DOHH2 (cell line): ENCODE results near the gene CREB5.

Experiments used
- H3F3A ChIP-seq: fragments of 200-600 bp; sonication (generic), shearing (Covaris generic); 2 replicates; pipeline ENCODE4 v1.6.0; 2016; ENCODE audit warnings: antibody characterized with exemption, mild to moderate bottlenecking; ENCODE audit not compliant: control insufficient read depth, insufficient read depth
- H3K27ac ChIP-seq: fragments of 200-600 bp; sonication (generic); 2 replicates; pipeline ENCODE4 v1.5.1; 2014; ENCODE audit warnings: low read depth, mild to moderate bottlenecking, low read length, moderate library complexity
- H3K27me3 ChIP-seq: fragments of 200-600 bp; sonication (generic); 2 replicates; pipeline ENCODE4 v1.6.1; 2014; ENCODE audit warnings: mild to moderate bottlenecking, low read length, mixed read lengths; ENCODE audit not compliant: control insufficient read depth
- H3K36me3 ChIP-seq: fragments of 200-600 bp; sonication (generic); 2 replicates; pipeline ENCODE4 v1.6.1; 2014; ENCODE audit warnings: mild to moderate bottlenecking, low read length, moderate library complexity, mixed read lengths; ENCODE audit not compliant: control insufficient read depth
- H3K4me1 ChIP-seq: fragments of 200-600 bp; sonication (generic); 2 replicates; pipeline ENCODE4 v1.6.1; 2014; ENCODE audit warnings: mild to moderate bottlenecking, low read length, mixed read lengths; ENCODE audit not compliant: control insufficient read depth
- H3K4me2 ChIP-seq: fragments of 200-600 bp; sonication (generic); 2 replicates; pipeline ENCODE4 v1.6.0; 2014; ENCODE audit warnings: mild to moderate bottlenecking, low read length, moderate library complexity
- H3K4me3 ChIP-seq: fragments of 200-600 bp; sonication (generic); 2 replicates; pipeline ENCODE4 v1.5.1; 2014; ENCODE audit warnings: mild to moderate bottlenecking, low read length, mixed read lengths
- H3K79me2 ChIP-seq: fragments of 200-600 bp; sonication (generic); 2 replicates; pipeline ENCODE4 v1.6.1; 2014; ENCODE audit warnings: mild to moderate bottlenecking, low read length, mixed read lengths; ENCODE audit not compliant: control insufficient read depth
- H3K9me2 ChIP-seq: fragments of 200-600 bp; sonication (generic); replicated peaks from 2 replicates; pipeline ENCODE4 v1.6.1; 2014; ENCODE audit warnings: mild to moderate bottlenecking, low read length, mixed read lengths; ENCODE audit not compliant: control insufficient read depth
- H3K9me3 ChIP-seq: fragments of 200-600 bp; sonication (generic); 2 replicates; pipeline ENCODE4 v1.6.1; 2014; ENCODE audit warnings: antibody characterized with exemption, low read length, mixed read lengths; ENCODE audit not compliant: control insufficient read depth, insufficient read depth
- H4K20me1 ChIP-seq: fragments of 200-600 bp; sonication (generic); 2 replicates; pipeline ENCODE4 v1.6.0; 2014; ENCODE audit warnings: low read depth, mild to moderate bottlenecking, antibody characterized with exemption, low read length, moderate library complexity; ENCODE audit not compliant: control insufficient read depth, insufficient read depth
- EZH2phosphoT487 ChIP-seq: fragments of 200-600 bp; sonication (generic); IDR thresholded peaks from 2 replicates; pipeline ENCODE4 v1.6.1; 2017; ENCODE audit warnings: borderline replicate concordance, mild to moderate bottlenecking, antibody characterized with exemption, low read length, moderate library complexity, mixed read lengths
- TF ChIP-seq, protein P1 (sequence below): fragments of 200-600 bp; sonication (generic); IDR thresholded peaks from one replicate; pipeline ENCODE4 v1.5.1; 2014; ENCODE audit warnings: antibody characterized with exemption, mild to moderate bottlenecking, low read depth, low read length; ENCODE audit not compliant: poor library complexity, severe bottlenecking

CREB5 gene

DNA sequence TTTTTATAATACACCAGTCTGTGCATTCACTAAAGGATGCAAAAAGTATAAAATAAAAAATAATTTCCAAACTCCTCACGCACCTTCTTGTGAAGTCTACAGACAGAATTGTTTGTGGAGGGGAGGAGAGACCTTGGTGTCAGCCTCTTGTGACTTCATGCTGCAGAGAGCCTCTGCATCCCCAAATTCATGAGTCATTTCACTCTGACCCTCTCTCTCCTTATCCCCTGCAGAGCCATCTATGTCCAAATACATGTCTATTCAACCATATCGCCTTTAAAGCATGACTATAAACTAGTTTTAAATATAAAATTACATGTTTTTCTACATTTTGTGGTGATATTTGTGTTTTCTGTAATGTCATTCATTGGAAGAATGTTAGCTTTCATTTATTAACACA, 6.0 kb downstream of the CREB5 start:
- no peaks in the 10 kb centered on the region for H4K20me1 ChIP-seq
- no peaks in the 10 kb centered on the region for H3K9me3 ChIP-seq
- H3F3A ChIP-seq: no peaks in the 10 kb centered on the region
- no peaks in the 10 kb centered on the region for H3K9me2 ChIP-seq
- TF ChIP-seq EZH2phosphoT487: no peak
- TF ChIP-seq, protein P1, sequence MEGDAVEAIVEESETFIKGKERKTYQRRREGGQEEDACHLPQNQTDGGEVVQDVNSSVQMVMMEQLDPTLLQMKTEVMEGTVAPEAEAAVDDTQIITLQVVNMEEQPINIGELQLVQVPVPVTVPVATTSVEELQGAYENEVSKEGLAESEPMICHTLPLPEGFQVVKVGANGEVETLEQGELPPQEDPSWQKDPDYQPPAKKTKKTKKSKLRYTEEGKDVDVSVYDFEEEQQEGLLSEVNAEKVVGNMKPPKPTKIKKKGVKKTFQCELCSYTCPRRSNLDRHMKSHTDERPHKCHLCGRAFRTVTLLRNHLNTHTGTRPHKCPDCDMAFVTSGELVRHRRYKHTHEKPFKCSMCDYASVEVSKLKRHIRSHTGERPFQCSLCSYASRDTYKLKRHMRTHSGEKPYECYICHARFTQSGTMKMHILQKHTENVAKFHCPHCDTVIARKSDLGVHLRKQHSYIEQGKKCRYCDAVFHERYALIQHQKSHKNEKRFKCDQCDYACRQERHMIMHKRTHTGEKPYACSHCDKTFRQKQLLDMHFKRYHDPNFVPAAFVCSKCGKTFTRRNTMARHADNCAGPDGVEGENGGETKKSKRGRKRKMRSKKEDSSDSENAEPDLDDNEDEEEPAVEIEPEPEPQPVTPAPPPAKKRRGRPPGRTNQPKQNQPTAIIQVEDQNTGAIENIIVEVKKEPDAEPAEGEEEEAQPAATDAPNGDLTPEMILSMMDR: no peak
- H3K79me2 ChIP-seq: no peaks in the 10 kb centered on the region
- H3K27me3 ChIP-seq: peaks cover 27% of the 10 kb centered on the region
- no peaks in the 10 kb centered on the region for H3K4me1 ChIP-seq
- no peak overlapping the region for H3K4me3 ChIP-seq
- no peak overlapping the region for H3K27ac ChIP-seq
- no peaks in the 10 kb centered on the region for H3K36me3 ChIP-seq
- no peak overlapping the region for H3K4me2 ChIP-seq

DNA sequence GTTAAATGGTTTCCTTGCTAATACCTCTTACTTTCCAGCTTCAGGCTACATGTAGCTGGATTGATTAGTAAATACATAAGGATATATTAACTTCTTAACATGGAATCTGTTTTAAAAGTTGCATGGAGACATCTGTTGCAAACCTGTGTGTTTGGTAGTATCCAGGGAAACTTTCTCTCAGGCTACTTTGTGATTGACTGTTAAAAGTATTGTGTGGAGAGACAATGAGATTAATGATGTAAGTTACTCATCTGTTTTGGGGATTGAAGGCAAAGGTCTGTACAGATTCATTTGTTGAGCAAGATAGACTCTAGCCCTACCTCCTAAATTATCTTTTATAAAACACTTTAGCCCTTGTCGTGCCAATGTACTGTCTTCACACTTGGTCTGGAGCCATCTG, 6.6 kb downstream of the CREB5 start:
- Histone ChIP-seq H3K4me3 (no peak overlapping the region), H3K9me3 (no peaks in the 10 kb centered on the region), H3K27me3 (peaks cover 21% of the 10 kb centered on the region)

DNA sequence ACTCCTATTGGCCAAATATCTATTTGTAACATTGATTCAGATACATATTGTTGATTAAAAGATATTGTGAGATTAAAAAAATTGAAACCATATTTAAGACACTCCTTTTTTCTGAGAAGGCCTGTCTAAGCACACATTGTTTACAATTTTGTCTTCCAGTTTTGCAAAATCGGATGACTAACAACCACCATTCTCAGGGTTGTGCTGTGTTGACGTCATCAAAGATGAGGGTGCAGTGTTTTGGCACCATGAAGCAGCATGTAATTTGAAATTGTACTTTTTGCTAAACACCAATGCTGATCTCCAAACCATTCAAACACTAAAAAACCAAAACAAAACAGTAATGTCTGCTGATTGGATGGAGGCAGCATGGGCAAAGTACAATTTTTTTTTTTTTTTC, 7.4 kb downstream of the CREB5 start:
- Histone ChIP-seq H3K4me3 (no peak overlapping the region), H3K4me2 (no peak overlapping the region), H3F3A (no peaks in the 10 kb centered on the region), H3K79me2 (no peaks in the 10 kb centered on the region), H3K27me3 (peaks cover 19% of the 10 kb centered on the region), H3K36me3 (no peaks in the 10 kb centered on the region), H3K27ac (no peak overlapping the region), H3K9me2 (no peaks in the 10 kb centered on the region), H4K20me1 (no peaks in the 10 kb centered on the region), H3K9me3 (no peaks in the 10 kb centered on the region), H3K4me1 (no peaks in the 10 kb centered on the region)
- no peak for TF ChIP-seq EZH2phosphoT487
- TF ChIP-seq, protein P1: no peak

More for the DNA sequence above, 6.6 kb downstream of the CREB5 start:
- Histone ChIP-seq H3K27ac (no peak overlapping the region), H3K36me3 (no peaks in the 10 kb centered on the region), H3K9me2 (no peaks in the 10 kb centered on the region), H3F3A (no peaks in the 10 kb centered on the region), H3K4me2 (no peak overlapping the region), H4K20me1 (no peaks in the 10 kb centered on the region), H3K79me2 (no peaks in the 10 kb centered on the region), H3K4me1 (no peaks in the 10 kb centered on the region)
- TF ChIP-seq EZH2phosphoT487: no peak
- TF ChIP-seq, protein P1: no peak
